Skeletal muscle cell (primary cell): ENCODE results near the gene UBE2J2.
A peak's percentile ranks its signal among the peaks of the same experiment; 100 is the strongest.

Experiments used
- DNase-seq: peaks from one replicate; pipeline ENCODE4 v3.0.0-alpha.2; 2010; ENCODE audit warnings: low read depth
- H3K4me3 ChIP-seq: 2 replicates; pipeline ENCODE4 v1.5.1; 2011; ENCODE audit warnings: low read depth, mild to moderate bottlenecking, control low read depth, low read length, moderate library complexity

The UBE2J2 gene

GRCh38 chr1:1310476-1311053 is 36.9 kb upstream of the UBE2J2 start:
- no peak overlapping the region for H3K4me3 ChIP-seq

GRCh38 chr1:1310109-1310385 is 36.4 kb upstream of the UBE2J2 start:
- H3K4me3 ChIP-seq = peak overlapping the region; percentile 72
- DNase-seq = no peak

More at GRCh38 chr1:1310476-1311053, 36.9 kb upstream of the UBE2J2 start:
- DNase-seq = no peak

DNA sequence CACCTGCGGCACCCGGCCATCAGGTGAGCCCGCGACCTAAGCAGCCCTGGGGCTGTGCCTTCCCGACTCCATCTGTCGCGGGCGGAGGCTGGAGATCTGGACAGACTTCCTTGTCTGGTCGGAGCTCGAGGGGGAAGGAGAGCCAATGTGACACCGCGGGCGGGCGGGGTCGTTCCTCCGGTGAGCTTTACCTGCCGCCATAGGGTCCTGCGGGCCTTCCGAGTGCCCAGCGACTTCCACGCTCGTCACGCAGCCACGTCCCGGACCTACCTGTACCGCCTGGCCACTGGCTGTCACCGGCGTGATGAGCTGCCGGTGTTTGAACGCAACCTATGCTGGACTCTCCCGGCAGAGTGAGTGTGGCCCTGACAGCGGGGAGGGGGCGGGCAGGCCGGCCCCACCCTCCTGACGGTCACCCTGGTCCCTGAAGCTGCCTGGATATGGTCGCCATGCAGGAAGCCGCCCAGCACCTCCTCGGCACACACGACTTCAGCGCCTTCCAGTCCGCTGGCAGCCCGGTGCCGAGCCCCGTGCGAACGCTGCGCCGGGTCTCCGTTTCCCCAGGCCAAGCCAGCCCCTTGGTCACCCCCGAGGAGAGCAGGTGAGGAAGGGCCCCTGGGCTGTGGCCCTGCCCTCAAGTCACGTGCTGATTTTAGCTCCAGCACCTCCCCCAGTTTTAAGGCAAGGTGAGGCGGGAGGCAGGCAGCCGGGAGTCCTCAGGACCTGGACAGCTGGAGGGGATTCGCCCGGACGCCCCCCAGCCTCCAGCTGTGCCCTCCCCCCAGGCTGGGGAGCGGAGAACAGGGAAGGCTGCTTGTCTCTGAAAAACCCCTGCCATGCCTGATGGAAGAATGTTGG is 35.8 kb upstream of the UBE2J2 start:
- DNase-seq = no peak
- peak overlapping the region; percentile 72 for H3K4me3 ChIP-seq

GRCh38 chr1:1308756-1309250 is 35.1 kb upstream of the UBE2J2 start:
- H3K4me3 ChIP-seq = peak overlapping the region; percentile 72
- no peak for DNase-seq

GRCh38 chr1:1307923-1308755 is 34.5 kb upstream of the UBE2J2 start, which contains the start of the genes ACAP3 and PUSL1:
ACAP3 (minus strand) TSS chr1:1307930; CDS start chr1:1307815, 115 bp downstream.
PUSL1 (plus strand) TSS chr1:1308597; CDS start chr1:1308644, 47 bp downstream.
- peak; percentile 85 for DNase-seq
- H3K4me3 ChIP-seq = peak within 1 kb of the TSS; percentile 72

DNA sequence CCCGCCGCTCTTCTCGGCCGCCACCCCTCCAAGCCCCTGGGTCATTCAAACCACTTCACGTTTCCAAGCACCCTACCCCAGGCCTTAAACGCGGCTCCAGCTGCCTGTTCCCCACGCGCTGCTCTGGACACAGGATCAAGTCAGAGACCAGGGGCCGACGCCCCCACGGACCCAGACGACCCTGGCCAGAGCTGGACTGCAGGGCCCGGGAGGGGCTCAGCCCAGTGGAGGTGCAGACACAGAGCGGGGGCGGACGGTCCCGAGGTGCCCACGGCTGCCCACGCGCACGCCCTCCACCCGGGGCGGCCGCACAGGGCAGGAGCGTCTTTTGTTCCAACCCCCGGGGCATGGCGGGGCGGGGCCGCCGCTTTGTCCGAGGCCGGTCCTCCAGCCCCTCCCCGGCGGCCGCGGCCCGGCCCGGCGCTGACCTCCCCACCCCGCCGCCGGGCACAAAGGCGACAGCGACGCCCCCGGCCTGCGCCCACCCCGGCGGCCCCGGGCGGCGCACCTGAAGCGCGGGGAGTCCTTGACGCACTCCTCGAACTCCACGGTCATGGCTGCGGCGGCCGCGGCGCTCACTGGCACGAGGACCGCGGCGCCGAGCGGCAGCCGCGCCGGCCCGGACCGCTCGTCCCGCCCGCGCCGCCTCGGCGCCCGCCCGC is 33.7 kb upstream of the UBE2J2 start:
- peak overlapping the region; percentile 68 for H3K4me3 ChIP-seq
- DNase-seq = no peak

DNA sequence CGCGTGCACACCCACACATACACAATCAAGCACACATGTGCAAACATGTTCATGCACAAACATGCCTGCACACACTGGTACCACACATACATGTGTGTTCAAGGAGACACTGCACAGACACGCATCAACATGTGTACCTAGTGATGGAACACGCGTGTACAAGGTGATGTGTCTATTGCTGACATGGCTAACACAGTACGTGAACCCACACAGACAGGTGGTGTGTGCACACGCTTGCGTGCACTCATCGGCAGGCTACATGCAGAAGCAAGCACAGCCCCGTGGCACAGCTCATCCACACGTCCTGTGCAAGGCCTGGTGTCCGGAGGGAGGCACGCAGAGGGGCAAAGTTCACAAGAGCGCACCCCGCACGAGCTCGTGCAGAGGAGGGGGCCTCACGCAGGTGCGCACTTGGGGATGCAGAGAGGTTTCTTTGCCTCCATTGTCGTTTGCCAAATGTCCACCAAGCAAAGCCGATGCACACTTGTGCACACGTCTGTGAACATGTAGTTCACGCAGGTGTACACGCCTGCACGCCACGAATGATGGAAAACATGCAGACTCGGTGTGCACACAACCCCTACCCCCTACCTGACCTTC is 33.1 kb upstream of the UBE2J2 start:
- DNase-seq = no peak
- H3K4me3 ChIP-seq = peak overlapping the region; percentile 68

GRCh38 chr1:1306070-1306660 is 32.5 kb upstream of the UBE2J2 start:
- H3K4me3 ChIP-seq = peak overlapping the region; percentile 68
- no peak for DNase-seq

GRCh38 chr1:1305300-1306069 is 31.8 kb upstream of the UBE2J2 start:
- peak overlapping the region; percentile 68 for H3K4me3 ChIP-seq
- DNase-seq = peak; percentile 30

DNA sequence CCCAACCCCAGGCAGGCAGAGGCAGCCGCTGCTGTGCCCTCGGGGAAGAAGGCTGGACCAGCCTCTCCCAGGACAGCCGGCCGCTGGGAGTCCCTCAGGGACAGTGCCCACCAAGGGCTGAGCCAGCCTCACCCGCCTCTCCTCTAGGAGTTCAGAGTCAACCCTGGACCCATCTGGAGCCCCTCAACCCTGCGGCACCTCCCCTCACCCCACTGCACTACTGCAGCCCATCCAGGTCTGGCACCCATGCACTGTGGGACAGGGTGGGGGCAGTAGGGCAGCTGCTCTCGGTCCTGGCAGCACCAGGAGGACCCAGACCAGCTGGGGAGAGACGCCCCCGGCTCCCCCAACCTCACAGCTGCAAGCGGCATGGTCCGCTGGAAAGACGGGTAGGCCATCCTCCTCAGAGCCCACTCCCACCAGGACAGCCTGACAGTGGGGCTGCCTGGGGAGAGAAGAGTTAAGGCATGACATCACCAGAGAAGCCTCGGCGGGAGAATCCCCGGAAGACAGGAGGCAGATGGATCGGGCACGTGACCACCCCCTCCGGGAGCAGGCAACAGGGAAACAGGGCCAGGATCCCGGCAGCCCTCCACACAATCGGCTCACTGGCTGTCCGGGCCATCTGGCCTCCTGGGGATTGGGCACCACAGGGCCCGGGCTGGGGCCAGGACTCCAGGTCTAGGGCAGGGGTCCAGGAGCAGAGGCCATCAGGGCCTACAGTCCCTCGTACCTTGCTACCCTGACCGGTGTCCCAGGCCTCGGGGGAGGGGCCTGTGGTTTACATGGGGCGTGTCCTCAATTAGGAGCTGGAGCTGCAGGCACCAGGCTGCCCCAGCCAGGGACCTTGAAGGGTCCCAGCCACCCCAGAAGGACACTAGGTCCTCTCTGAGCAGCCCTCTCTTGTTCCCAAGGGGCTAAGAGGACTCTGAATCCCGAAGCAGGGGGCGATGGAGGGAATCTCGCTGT is 31.0 kb upstream of the UBE2J2 start:
- H3K4me3 ChIP-seq = peak overlapping the region; percentile 68
- DNase-seq = peak; percentile 24

DNA sequence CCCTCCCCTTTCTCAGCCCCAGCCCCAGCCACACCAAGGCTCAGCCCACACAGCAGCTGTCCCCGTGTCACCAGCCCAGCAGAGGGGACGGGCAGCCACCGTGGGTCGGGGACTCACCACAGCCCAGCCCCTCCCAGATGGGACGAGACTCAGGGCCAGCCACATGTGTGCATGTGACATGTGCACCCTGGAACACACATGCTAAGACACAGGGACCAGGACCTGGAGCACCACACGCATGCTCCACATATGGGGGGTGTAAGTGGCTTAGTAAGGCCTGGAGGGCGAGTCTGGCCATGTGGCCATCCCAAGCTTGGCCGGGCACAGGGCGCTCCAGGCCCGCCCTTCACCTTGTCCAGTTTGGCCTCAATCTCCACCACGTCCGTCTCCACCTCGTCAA is 30.1 kb upstream of the UBE2J2 start:
- DNase-seq = no peak
- H3K4me3 ChIP-seq = no peak overlapping the region

- no peak overlapping the region for H3K4me3 ChIP-seq
- DNase-seq = no peak
These were observed 29.4 kb upstream of the UBE2J2 start for GRCh38 chr1:1302951-1303509.

DNA sequence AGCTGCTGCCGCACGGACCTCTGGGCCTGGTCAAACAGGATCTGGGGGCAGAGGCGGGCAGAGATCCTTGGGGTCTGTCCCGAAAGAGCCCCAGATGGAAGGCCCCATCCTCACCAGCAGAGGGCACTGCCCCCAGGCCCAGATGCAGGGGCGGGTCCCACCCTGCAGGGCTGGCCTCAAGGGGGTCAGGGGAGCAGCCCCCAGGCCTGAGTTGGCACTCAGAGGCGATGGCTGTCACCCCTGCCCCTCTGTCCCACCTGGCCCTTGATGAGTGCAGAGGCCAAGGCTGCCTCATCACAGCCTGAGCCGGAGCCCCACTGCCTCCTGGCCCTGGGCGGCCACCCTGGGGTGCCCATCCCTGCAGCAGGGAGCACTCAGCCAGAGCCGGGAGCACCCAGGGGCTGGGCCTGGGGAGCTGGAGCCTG is 28.4 kb upstream of the UBE2J2 start:
- DNase-seq = no peak
- no peak overlapping the region for H3K4me3 ChIP-seq

DNA sequence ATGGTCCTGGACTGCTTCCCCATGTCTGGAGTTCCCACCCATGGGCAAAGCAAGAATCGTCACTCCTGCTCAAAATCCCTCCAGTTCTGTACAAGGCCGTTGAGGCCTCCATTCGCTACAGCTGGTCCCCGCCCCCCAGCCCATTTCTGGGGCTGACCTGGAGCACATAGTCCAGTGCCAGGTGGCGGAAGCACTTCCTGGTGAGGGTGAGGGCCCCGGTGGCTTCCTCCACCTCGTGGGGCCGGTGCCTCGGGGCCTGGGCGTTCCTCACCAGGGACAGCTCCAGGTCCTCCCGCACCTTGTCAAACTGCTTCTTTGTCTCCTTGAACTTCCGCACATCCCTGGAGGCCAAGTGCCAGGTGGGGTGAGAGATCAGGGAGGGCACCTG is 26.7 kb upstream of the UBE2J2 start:
- DNase-seq = no peak
- no peak overlapping the region for H3K4me3 ChIP-seq

GRCh38 chr1:1299686-1300351 is 26.2 kb upstream of the UBE2J2 start:
- H3K4me3 ChIP-seq = no peak overlapping the region
- no peak for DNase-seq
